GM18907 (cell line): Measurements from ENCODE around the gene FEM1B.

Experiments
- ATAC-seq: cut with Tn5 transposase; IDR thresholded peaks from one replicate; pipeline ENCODE4 v1.9.1; 2021; ENCODE audit warnings: mild to moderate bottlenecking, moderate library complexity; ENCODE audit not compliant: unreplicated experiment

FEM1B gene

GRCh38 chr15:68258692-68259091 lies 18.9 kb upstream of the FEM1B start:
- no peak for ATAC-seq

- ATAC-seq = no peak
These were observed 17.7 kb upstream of the FEM1B start for GRCh38 chr15:68259883-68260282.

DNA sequence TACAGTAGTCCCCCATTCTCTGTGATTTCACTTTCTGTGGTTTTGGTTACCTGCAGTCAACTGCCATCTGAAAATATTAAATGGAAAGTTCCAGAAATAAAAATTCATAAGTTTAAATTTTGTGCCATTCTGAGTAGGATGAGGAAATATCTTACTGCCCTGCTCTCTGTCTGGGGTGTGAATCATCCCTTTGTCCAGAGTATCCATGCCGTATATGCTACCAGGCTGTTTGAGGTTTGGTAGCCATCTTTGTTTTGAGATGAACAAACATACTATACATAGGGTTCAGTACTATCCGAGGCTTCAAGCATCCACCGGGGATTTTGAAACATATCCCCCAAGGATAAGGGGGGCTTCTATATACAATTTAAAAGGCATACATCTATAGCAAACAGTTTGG lies 16.3 kb upstream of the FEM1B start:
- no peak for ATAC-seq

- ATAC-seq = no peak
These were observed 15.6 kb upstream of the FEM1B start for GRCh38 chr15:68261980-68262379.

DNA sequence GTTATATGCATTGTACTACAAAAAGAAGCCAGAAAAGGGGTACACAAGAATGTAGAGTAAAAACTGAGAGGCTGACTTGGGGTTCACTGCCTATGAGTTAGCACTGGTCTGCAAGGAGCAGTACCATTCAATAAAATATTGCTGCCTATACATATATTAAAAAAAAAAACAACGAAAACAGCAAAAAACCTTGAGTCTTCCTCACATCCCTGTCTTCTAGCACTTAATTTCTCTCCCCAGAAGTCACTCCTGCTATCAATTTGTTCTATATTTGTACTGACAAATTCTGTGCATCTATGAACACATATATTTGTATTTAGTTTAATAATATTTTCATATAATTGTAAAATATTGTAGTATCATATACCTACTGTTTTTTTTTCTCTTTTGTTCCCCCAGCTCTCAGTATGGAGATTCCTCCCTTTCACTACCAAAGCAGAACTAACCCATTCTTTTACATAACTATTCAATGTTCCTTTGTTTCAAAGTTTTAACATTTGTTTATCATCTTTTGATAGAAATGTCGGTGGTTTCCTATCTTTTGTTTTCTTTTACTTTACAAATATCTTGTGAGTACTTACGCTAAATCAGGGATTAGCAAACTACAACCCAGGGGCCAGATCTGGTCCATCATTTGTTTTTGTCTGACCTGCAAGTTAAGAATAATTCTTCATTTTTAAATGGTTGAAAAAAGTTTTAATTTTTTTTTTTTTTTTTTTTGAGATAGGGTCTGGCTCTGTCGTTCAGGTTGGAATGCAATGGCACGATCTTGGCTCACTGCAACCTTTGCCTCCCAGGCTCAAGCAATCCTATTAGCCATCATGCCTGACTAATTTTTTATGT lies 14.8 kb upstream of the FEM1B start:
- no peak for ATAC-seq

GRCh38 chr15:68264282-68264681 lies 13.3 kb upstream of the FEM1B start:
- no peak for ATAC-seq

DNA sequence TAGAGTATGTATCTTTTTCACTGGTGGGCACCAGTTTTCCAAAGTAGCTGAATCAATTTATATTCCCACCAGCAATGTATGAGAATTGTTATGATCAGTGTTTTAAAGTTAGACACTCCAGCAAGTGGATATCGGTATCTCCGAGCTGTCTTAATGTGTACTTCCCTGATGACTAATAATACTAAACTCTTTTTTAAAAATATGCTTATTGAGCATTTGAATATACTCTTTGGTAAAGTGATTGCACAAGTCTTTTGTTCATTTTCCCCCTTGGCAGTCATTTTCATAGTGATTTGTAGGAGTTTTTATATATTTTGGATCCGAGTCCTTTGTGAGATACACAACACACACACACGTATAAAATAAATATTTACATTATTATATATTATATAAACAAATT lies 12.5 kb upstream of the FEM1B start:
- ATAC-seq = no peak

GRCh38 chr15:68265674-68266073 lies 11.9 kb upstream of the FEM1B start:
- no peak for ATAC-seq

DNA sequence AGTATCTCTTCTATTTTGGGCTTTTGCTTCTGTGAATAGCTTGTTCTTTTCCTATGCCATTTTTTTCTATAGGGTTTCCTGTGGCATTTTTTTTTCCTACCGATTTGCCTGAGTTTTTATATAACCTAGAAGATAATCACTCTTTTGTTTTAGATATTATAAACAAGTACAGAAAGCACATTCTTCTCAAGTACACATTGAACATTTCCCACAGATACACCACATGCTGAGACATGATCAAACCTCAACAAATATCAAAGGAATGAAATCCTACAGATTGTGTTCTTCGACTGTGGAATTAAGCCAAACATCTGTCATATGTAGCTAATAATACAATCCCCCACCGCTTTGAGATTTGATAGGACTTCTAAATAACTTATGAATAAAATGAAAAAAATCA lies 9.1 kb upstream of the FEM1B start:
- no peak for ATAC-seq

GRCh38 chr15:68271854-68272471 lies 5.6 kb upstream of the FEM1B start:
- ATAC-seq = no peak

- ATAC-seq = no peak
These were observed 4.7 kb upstream of the FEM1B start for GRCh38 chr15:68272721-68273271.

DNA sequence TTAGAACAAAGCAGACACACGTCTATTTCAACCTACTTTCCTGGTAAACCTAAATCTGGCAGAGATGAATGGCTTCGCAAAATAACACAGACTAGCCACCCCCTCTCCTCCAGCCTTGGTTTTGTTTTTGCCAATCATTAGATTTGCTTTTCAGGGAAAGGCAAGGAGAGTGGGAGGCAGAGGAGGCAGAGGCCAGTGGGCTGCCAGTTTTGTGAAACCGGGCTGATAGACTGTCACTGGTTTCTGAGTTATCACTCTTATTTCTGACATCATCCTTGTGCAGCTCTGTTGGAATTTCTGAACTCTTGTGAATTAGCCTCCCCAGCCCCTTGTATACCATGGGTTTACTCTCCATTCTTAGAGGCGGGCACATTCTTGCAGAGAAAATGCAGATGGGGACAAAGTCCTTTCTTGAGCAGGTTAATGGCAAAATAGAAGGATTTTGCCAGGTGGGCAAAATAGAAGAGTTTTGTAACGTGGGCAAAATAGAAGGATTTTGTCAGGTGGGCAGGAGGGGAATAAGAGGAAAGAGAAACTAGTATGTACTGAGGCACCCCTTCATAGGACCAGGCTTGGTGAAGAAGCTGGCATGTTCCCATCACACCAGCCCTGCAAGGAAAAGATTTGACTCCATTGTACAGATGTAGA lies 3.2 kb upstream of the FEM1B start:
- no peak for ATAC-seq

DNA sequence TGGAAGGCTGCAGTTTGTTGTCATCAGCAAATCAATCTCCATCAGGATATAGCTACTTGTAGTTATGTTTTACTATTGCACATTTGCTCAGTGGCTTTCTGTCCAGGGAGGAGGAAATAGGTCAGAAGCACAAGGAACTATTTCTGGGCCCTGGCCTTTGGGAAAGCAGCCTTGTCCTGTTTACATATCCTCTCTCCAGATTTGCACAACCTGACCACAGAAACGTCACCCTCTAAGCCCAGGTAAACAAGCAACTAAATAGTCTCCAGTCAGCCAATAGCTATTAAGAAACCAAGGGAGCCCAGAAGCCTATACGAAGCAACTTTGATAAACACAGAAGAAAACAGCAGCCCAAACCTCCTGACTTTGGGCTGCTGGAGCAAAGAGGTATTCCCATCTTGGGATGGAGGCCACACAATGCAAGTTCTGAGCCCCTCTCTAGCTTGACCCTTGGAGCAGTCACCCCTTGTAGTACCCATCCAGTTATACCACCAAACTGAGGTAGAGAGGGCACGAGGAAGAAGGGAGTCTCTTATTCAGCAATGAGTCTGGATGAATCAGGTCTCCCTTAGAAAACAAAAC lies 2.3 kb upstream of the FEM1B start:
- no peak for ATAC-seq

GRCh38 chr15:68276668-68277067 lies 877 bp upstream of the FEM1B start:
- ATAC-seq = no peak

DNA sequence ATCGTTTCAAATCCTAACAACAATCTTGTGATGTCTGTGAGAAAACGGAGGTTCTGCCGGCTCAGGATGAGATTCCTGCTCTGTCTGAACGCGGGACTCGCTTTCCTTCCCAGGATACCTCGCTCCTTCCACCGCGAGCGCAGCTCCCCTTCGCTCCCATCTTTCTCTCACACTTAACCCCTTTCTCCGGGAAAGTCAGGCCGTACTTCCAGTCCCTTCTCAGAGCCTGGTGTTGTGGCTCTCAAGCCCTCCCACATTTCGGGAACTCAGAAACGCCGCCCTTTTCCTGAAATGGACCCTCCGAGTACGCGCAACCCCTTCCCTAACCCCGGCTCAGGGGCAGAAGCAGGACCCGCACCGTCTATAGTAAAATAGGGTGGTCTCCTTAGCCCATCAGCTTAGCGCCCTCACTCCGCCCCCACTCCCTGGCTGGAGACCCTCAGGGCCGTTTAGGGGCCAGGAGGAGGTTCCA lies 378 bp upstream of the FEM1B start:
- ATAC-seq = peak; percentile 2

DNA sequence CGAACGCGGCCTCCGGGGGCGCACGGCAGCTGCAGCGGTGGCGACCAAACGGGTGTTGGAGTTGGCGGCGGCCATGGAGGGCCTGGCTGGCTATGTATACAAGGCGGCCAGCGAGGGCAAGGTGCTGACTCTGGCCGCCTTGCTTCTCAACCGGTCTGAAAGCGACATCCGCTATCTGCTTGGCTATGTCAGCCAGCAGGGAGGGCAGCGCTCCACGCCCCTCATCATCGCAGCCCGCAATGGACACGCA lies 725 bp downstream of the FEM1B start:
- ATAC-seq = no peak

GRCh38 chr15:68278595-68279405 lies 1.3 kb downstream of the FEM1B start:
- no peak for ATAC-seq

- no peak for ATAC-seq
These were observed 2.5 kb downstream of the FEM1B start for GRCh38 chr15:68279779-68280753.

DNA sequence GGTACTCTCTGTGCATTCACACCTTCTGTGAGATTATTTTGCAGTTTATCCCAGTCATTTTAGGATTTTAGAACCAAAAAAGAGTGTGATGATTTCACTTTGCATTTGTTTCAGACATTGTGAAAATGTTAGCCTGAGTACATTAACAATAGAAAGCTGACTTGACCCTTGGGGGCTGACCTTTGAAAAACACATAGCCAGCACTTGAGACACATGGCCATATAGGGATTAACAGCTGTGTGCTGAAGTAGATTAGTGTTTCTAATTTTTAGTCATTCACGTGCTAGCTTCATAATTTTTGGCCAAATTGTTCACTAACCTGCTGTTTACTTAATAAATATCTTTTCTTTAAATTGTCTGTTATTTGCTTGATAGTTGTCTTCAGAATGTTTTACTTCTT lies 3.5 kb downstream of the FEM1B start:
- no peak for ATAC-seq

- no peak for ATAC-seq
These were observed 5.9 kb downstream of the FEM1B start for GRCh38 chr15:68283401-68283800.
